Left lung (tissue), 10 donors: ENCODE results near the gene PTPN2. TPM values are rescaled to one million over a fixed set of nuclear protein-coding genes. Genes with fewer than 3 reads are reported as not detected.

ENCODE experiments used
- ATAC-seq: fragments of 200-7000 bp; cut with Tn5 transposase; one replicate; pipeline ENCODE4 v1.9.1; 2020; ENCODE audit warnings: moderate library complexity
- DNase-seq, 4 donors: peaks; one replicate each; pipeline ENCODE4 v3.0.0-alpha.2; 2013 to 2020
- H3K27ac ChIP-seq, 2 donors: fragments of 200-600 bp; sonication (generic) in 1 of 2; one replicate each; pipeline versions ENCODE4 v1.5.0 to v1.8.0; 2020 to 2021
- H3K27me3 ChIP-seq, 2 donors: fragments of 200-600 bp; sonication (generic) in 1 of 2; one replicate each; pipeline versions ENCODE4 v1.5.0 to v1.8.0; 2020 to 2021
- H3K36me3 ChIP-seq, 2 donors: fragments of 200-600 bp; sonication (generic) in 1 of 2; one replicate each; pipeline versions ENCODE4 v1.5.0 to v1.8.0; 2020 to 2021
- H3K4me1 ChIP-seq, 2 donors: fragments of 200-600 bp; one replicate each; pipeline ENCODE4 v1.8.0; 2021
- H3K4me3 ChIP-seq, 2 donors: fragments of 200-600 bp; sonication (generic) in 1 of 2; one replicate each; pipeline versions ENCODE4 v1.5.0 to v1.8.0; 2020 to 2021; ENCODE audit warnings: mild to moderate bottlenecking in 1 of 2
- H3K9me3 ChIP-seq, 2 donors: fragments of 200-600 bp; sonication (generic) in 1 of 2; one replicate each; pipeline versions ENCODE4 v1.5.0 to v1.8.0; 2020 to 2021
- CTCF ChIP-seq, 2 donors: fragments of 200-600 bp; sonication (generic) in 1 of 2; IDR thresholded peaks; one replicate each; pipeline versions ENCODE4 v1.5.0 to v1.8.0; 2021; ENCODE audit warnings: antibody characterized with exemption in 2 of 2
- intact Hi-C, 2 donors: fragments of 100-400 bp; cut with DNase I; formaldehyde crosslinking; loops; one replicate each; pipeline versions ENCODE4 v1.11.2 to v1.14.2; 2022
- polyA plus RNA-seq, 6 donors: library from polyadenylated mRNA; unstranded; fragments of 120-200 nt; gene quantifications; one replicate each; pipeline ENCODE4 v1.2.1, GENCODE V29; 2013; ENCODE audit not compliant: insufficient read length in 6 of 6
- total RNA-seq, 2 donors: library from RNA; stranded (reverse); fragmentation: NEBNext Ultra II Directional; extraction: Animal tissue kit (Norgen Biotek cat#: 25700); gene quantifications; one replicate each; pipeline ENCODE4 v1.2.1, GENCODE V29; 2021
- donor health status: DM: no; HTN: yes; CAD: no.
- donor health status: DM: no; HTN: no; CAD: no.

The PTPN2 gene
- total and polyA plus RNA-seq, 8 donors, result 35.6 to 75.8 (median 66.7) TPM

- no peaks in the 10 kb centered on the region for H3K9me3 ChIP-seq
- DNase-seq (no peak), ATAC-seq (no peak)
- H3K36me3 ChIP-seq, result no peaks in the 10 kb centered on the region
- H3K27ac ChIP-seq, result no peak overlapping the region
- peaks cover 0 to 48% of the 10 kb centered on the region in 2 donors for H3K4me1 ChIP-seq
- intact Hi-C loops, result no loop called here
- H3K4me3 ChIP-seq, result peak overlapping the region in 1 of 2 donors; percentile 67
- no peak for TF ChIP-seq CTCF (IDR thresholded peaks at IDR 0.05)
- H3K27me3 ChIP-seq, result no peaks in the 10 kb centered on the region
Observed at GRCh38 chr18:12885500-12885899, 1.5 kb upstream of the PTPN2 start.

- DNase-seq, result peak in 1 of 4 donors; percentile 83
- Histone ChIP-seq H3K27me3 (no peaks in the 10 kb centered on the region), H3K27ac (peak overlapping the region; percentile 99 to 100), H3K4me1 (peaks cover 0 to 56% of the 10 kb centered on the region in 2 donors), H3K4me3 (peak overlapping the region; percentile 65 to 67), H3K9me3 (no peaks in the 10 kb centered on the region), H3K36me3 (no peaks in the 10 kb centered on the region)
- intact Hi-C loops, result no loop called here
- no peak for TF ChIP-seq CTCF (IDR thresholded peaks at IDR 0.05)
- ATAC-seq, result no peak
Observed at GRCh38 chr18:12884406-12885323, 628 bp upstream of the PTPN2 start.

GRCh38 chr18:12883372-12883683 is 709 bp downstream of the PTPN2 start:
- H3K27ac ChIP-seq, result peak overlapping the region; percentile 99 to 100
- peak; percentile 21 for ATAC-seq
- H3K4me1 ChIP-seq, result peaks cover 0 to 70% of the 10 kb centered on the region in 2 donors
- H3K36me3 ChIP-seq, result no peaks in the 10 kb centered on the region
- H3K4me3 ChIP-seq, result peak overlapping the region; percentile 65 to 67
- no peak for DNase-seq
- TF ChIP-seq CTCF (IDR thresholded peaks at IDR 0.05), result no peak
- no peaks in the 10 kb centered on the region for H3K27me3 ChIP-seq
- no peaks in the 10 kb centered on the region for H3K9me3 ChIP-seq
- intact Hi-C loops, result no loop called here

GRCh38 chr18:12882453-12883371 is 1.3 kb downstream of the PTPN2 start:
- no peaks in the 10 kb centered on the region for H3K36me3 ChIP-seq
- TF ChIP-seq CTCF (IDR thresholded peaks at IDR 0.05), result no peak
- peaks cover 0 to 76% of the 10 kb centered on the region in 2 donors for H3K4me1 ChIP-seq
- H3K4me3 ChIP-seq, result peak overlapping the region; percentile 65 to 67
- ATAC-seq, result no peak
- H3K27ac ChIP-seq, result peak overlapping the region; percentile 99 to 100
- H3K27me3 ChIP-seq, result no peaks in the 10 kb centered on the region
- no peaks in the 10 kb centered on the region for H3K9me3 ChIP-seq
- intact Hi-C loops, result no loop called here
- DNase-seq, result peak in 2 of 4 donors; percentile 24 to 27

- H3K27ac ChIP-seq, result peak overlapping the region; percentile 4 to 86
- H3K36me3 ChIP-seq, result no peaks in the 10 kb centered on the region
- no peaks in the 10 kb centered on the region for H3K27me3 ChIP-seq
- intact Hi-C loops, result no loop called here
- ATAC-seq (no peak), DNase-seq (no peak)
- no peak for TF ChIP-seq CTCF (IDR thresholded peaks at IDR 0.05)
- H3K9me3 ChIP-seq, result no peaks in the 10 kb centered on the region
- peak overlapping the region in 1 of 2 donors; percentile 10 for H3K4me3 ChIP-seq
- peaks cover 0 to 81% of the 10 kb centered on the region in 2 donors for H3K4me1 ChIP-seq
Observed at GRCh38 chr18:12880541-12880910, 3.5 kb downstream of the PTPN2 start.
